Stimulated activated naive CD8-positive, alpha-beta T cell treated with anti-CD3 and anti-CD28 coated beads, Interleukin-15, amount 100 ng/mL, for 72 hours (primary cell): ENCODE measurements around the gene TESK2.

ENCODE experiments used
- ATAC-seq: fragments of 150-1000 bp; cut with Tn5 transposase; 2 replicates; pipeline ENCODE4 v1.10.0; 2021; ENCODE audit warnings: mild to moderate bottlenecking, moderate library complexity
- DNase-seq, 2 donors: peaks; one replicate each; pipeline ENCODE4 v3.0.0; 2021 to 2022
- H3K27ac Mint-ChIP-seq, 2 donors: one replicate each; pipeline ENCODE4 v1.8.0; 2022; ENCODE audit warnings: mild to moderate bottlenecking in 2 of 2, mixed read lengths in 2 of 2, moderate library complexity in 2 of 2
- H3K27me3 Mint-ChIP-seq: one replicate; pipeline ENCODE4 v1.8.0; 2022; ENCODE audit warnings: mixed read lengths
- H3K4me1 Mint-ChIP-seq: one replicate; pipeline ENCODE4 v1.8.0; 2022; ENCODE audit warnings: mild to moderate bottlenecking, mixed read lengths
- H3K4me3 Mint-ChIP-seq, 2 donors: one replicate each; pipeline ENCODE4 v1.8.0; 2022; ENCODE audit warnings: mild to moderate bottlenecking in 2 of 2, mixed read lengths in 2 of 2, moderate library complexity in 1 of 2
- H3K9me3 Mint-ChIP-seq, 2 donors: one replicate each; pipeline ENCODE4 v1.8.0; 2022; ENCODE audit warnings: mixed read lengths in 2 of 2

TESK2 gene

DNA sequence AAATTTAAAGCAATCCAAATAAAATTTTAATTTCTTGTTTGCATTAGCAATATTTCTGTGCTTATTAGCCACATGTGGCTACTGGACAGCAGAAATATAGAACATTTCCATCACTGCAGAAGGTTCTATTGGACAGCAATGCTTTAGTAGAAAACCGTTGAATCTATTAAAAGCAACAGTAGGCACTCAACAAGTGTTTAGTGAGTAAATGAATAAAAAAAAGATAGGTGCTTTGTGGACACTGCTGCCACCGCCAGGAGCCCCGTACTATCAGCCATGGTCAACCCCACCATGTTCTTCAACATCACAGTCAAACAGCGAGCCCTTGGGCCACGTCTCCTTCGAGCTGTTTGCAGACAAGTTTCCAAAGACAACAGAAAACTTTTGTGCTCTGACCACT lies 76.2 kb downstream of the TESK2 start:
- Mint-ChIP-seq H3K4me1 (peaks cover under 1% of the 10 kb centered on the region), H3K9me3 (no peaks in the 10 kb centered on the region), H3K27ac (no peak overlapping the region), H3K4me3 (no peak overlapping the region), H3K27me3 (no peaks in the 10 kb centered on the region)
- no peak for DNase-seq
- no peak for ATAC-seq

- H3K4me1 Mint-ChIP-seq = peaks cover 10% of the 10 kb centered on the region
- no peak for ATAC-seq
- no peak for DNase-seq
- H3K27ac Mint-ChIP-seq = no peak overlapping the region
- H3K9me3 Mint-ChIP-seq = no peaks in the 10 kb centered on the region
- H3K27me3 Mint-ChIP-seq = no peaks in the 10 kb centered on the region
- H3K4me3 Mint-ChIP-seq = no peak overlapping the region
Measured at GRCh38 chr1:45412899-45413298, 78.1 kb downstream of the TESK2 start.

- Mint-ChIP-seq H3K4me1 (peaks cover 10% of the 10 kb centered on the region), H3K27ac (no peak overlapping the region)
- no peak for DNase-seq
Measured at GRCh38 chr1:45411510-45411899, 79.5 kb downstream of the TESK2 start.

GRCh38 chr1:45410850-45411509 lies 80.0 kb downstream of the TESK2 start:
- no peak for ATAC-seq
- peaks cover 10% of the 10 kb centered on the region for H3K4me1 Mint-ChIP-seq
- H3K27me3 Mint-ChIP-seq = no peaks in the 10 kb centered on the region
- H3K27ac Mint-ChIP-seq = no peak overlapping the region
- no peak for DNase-seq
- no peaks in the 10 kb centered on the region for H3K9me3 Mint-ChIP-seq
- H3K4me3 Mint-ChIP-seq = no peak overlapping the region

More at GRCh38 chr1:45411510-45411899, 79.5 kb downstream of the TESK2 start:
- Mint-ChIP-seq H3K4me3 (no peak overlapping the region), H3K27me3 (no peaks in the 10 kb centered on the region), H3K9me3 (no peaks in the 10 kb centered on the region)
- no peak for ATAC-seq

GRCh38 chr1:45409276-45409675 lies 81.7 kb downstream of the TESK2 start:
- Mint-ChIP-seq H3K9me3 (no peaks in the 10 kb centered on the region), H3K4me1 (peaks cover 10% of the 10 kb centered on the region), H3K27ac (peak overlapping the region in 1 of 2 donors; percentile 38), H3K27me3 (no peaks in the 10 kb centered on the region), H3K4me3 (no peak overlapping the region)
- no peak for DNase-seq
- ATAC-seq = peak; percentile 80

DNA sequence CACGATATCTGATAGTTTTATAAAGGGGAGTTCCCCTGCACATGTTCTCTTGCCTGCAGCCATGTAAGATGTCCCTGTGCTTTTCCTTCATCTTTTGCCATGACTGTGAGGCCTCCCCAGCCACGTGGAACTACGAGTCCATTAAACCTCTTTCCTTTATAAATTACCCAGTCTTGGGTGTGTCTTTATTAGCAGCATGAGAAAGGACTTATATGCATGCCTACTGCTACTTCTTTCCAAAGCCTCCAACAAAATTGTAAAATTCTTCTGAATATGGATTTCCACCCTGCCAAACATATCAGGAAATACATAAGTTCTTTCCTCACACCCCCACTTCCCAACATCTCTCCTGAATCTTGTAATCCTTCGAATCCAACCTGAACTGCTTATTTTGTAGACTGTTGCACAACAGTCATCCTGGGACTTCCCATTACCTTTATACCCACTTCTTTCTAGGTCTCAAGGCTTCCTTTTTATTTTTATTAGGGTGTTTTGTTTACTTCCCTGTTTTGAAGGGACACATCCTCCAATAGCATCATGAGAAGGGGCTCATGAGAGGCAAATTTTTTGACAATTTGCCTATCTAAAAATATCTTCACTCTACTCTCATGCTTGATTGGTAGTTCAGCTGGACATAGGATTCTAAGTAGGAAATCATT lies 83.2 kb downstream of the TESK2 start:
- Mint-ChIP-seq H3K4me1 (peaks cover 10% of the 10 kb centered on the region), H3K9me3 (no peaks in the 10 kb centered on the region), H3K27ac (no peak overlapping the region), H3K27me3 (no peaks in the 10 kb centered on the region), H3K4me3 (no peak overlapping the region)
- DNase-seq (no peak), ATAC-seq (no peak)

GRCh38 chr1:45405636-45406035 lies 85.3 kb downstream of the TESK2 start:
- no peak for ATAC-seq
- H3K9me3 Mint-ChIP-seq = no peaks in the 10 kb centered on the region

DNA sequence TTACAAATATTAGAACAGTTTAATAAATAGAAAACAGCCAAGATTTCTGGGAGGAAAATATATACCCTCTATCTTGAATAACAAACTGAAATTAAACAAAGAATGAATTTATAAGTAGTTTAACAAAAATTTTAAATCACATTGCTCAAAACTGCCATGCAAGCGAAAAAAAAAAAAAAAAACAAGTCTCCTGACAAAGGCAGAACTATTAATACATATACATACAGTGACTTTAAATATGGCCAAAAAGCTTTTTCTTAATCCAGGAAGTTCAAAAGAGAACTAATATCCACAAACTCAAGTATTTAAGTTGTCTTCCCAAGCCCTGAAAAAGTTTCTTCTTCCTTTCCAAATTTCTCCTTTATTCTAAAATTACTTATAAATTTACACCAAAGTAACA lies 87.2 kb downstream of the TESK2 start:
- ATAC-seq (no peak), DNase-seq (no peak)
- H3K27me3 Mint-ChIP-seq = no peaks in the 10 kb centered on the region
- no peaks in the 10 kb centered on the region for H3K4me1 Mint-ChIP-seq
- H3K4me3 Mint-ChIP-seq = no peak overlapping the region
- H3K9me3 Mint-ChIP-seq = no peaks in the 10 kb centered on the region
- no peak overlapping the region for H3K27ac Mint-ChIP-seq

More at GRCh38 chr1:45405636-45406035, 85.3 kb downstream of the TESK2 start:
- no peak for DNase-seq
- Mint-ChIP-seq H3K27me3 (no peaks in the 10 kb centered on the region), H3K4me3 (no peak overlapping the region), H3K27ac (no peak overlapping the region), H3K4me1 (peaks cover 10% of the 10 kb centered on the region)

GRCh38 chr1:45403298-45403697 lies 87.7 kb downstream of the TESK2 start:
- no peak for ATAC-seq
- H3K4me3 Mint-ChIP-seq = no peak overlapping the region
- H3K9me3 Mint-ChIP-seq = no peaks in the 10 kb centered on the region
- H3K4me1 Mint-ChIP-seq = no peaks in the 10 kb centered on the region
- no peak overlapping the region for H3K27ac Mint-ChIP-seq
- H3K27me3 Mint-ChIP-seq = no peaks in the 10 kb centered on the region
- DNase-seq = no peak

DNA sequence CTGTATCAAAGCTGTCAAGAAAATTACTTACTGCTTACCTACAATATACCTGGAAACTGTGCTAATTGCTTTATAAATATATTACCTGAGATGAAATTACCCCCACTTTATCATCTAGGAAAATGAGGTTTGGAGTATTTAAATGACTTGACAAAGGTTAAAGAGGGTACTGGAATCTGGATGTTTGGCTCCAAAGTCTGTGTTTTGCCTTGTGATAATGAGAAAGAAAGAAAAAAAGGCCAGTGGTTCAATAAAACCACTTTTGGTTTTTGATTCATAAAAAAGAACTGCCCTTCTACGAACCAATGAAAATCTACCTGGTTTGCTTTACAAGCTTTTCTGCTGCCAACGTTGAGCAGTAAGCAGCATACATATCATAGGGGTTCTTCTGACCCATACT lies 89.4 kb downstream of the TESK2 start:
- Mint-ChIP-seq H3K9me3 (no peaks in the 10 kb centered on the region), H3K27me3 (no peaks in the 10 kb centered on the region), H3K27ac (no peak overlapping the region), H3K4me1 (no peaks in the 10 kb centered on the region), H3K4me3 (no peak overlapping the region)
- ATAC-seq (no peak), DNase-seq (no peak)

- Mint-ChIP-seq H3K27ac (no peak overlapping the region), H3K27me3 (no peaks in the 10 kb centered on the region), H3K4me1 (no peaks in the 10 kb centered on the region)
Measured at GRCh38 chr1:45400049-45400448, 90.9 kb downstream of the TESK2 start.

GRCh38 chr1:45397285-45397684 lies 93.7 kb downstream of the TESK2 start:
- DNase-seq (no peak), ATAC-seq (no peak)
- no peak overlapping the region for H3K27ac Mint-ChIP-seq
- no peaks in the 10 kb centered on the region for H3K27me3 Mint-ChIP-seq
- peaks cover 15% of the 10 kb centered on the region for H3K4me1 Mint-ChIP-seq
- H3K9me3 Mint-ChIP-seq = no peaks in the 10 kb centered on the region
- no peak overlapping the region for H3K4me3 Mint-ChIP-seq

More at GRCh38 chr1:45400049-45400448, 90.9 kb downstream of the TESK2 start:
- Mint-ChIP-seq H3K4me3 (no peak overlapping the region), H3K9me3 (no peaks in the 10 kb centered on the region)
- DNase-seq (no peak), ATAC-seq (no peak)

DNA sequence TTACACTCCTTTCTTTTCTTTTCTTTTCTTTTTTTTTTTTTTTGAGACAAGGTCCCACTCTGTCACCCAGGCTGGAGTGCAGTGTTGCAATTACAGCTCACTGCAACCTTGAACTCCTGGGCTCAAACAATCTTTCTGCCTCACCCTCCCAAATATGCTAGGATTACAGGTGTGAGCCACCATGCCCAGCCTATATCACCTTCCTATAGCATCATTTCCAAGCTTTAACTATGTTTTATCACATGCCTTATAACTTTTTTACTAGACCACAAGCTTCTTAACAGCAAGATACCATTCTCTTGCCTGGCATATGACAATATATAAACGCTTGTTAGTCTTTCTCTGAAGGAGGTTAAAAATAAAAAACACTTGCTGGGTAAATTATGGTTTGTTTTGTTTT lies 95.4 kb downstream of the TESK2 start:
- H3K4me1 Mint-ChIP-seq = peaks cover 15% of the 10 kb centered on the region
- ATAC-seq = no peak
- H3K9me3 Mint-ChIP-seq = no peaks in the 10 kb centered on the region
- no peak overlapping the region for H3K27ac Mint-ChIP-seq
- no peak for DNase-seq
- no peak overlapping the region for H3K4me3 Mint-ChIP-seq
- H3K27me3 Mint-ChIP-seq = no peaks in the 10 kb centered on the region

DNA sequence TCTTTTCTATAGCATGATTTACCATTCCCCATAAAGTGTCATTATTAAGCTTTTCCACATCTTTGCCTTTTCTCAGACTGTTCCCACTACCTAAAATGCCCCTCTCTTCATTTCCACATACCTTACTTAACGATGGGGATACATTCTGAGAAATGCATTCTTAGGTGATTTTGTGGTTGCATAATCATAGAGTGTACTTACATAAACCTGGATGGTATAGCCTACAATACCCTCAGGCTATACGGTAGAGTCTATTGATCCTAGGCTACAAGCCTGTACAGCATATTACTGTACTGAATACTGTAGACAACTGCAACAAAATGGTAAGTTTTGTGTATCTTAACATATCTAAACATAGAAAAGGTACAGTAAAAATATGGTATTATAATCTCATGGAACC lies 95.9 kb downstream of the TESK2 start:
- peaks cover 15% of the 10 kb centered on the region for H3K4me1 Mint-ChIP-seq
- no peaks in the 10 kb centered on the region for H3K9me3 Mint-ChIP-seq
- no peak overlapping the region for H3K4me3 Mint-ChIP-seq
- ATAC-seq = no peak
- no peak overlapping the region for H3K27ac Mint-ChIP-seq
- no peaks in the 10 kb centered on the region for H3K27me3 Mint-ChIP-seq
- no peak for DNase-seq

DNA sequence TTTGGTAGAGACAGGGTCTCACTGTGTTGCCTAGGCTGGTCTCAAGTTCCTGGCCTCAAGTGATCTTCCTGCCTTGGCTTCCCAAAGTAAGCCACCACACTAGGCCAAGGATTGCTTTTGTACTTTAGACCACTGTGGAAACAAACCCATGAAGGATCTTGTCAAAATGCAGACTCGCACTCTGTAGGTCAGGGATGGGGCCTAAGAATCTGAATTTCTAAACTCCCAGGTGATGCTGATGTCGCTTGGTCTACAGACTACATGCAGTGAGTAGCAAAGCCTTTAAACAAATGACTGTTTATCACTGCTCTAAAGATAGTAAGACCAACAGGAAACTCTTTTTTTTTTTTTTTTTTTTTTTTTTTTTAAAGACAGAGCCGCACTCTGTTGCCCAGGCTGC lies 96.6 kb downstream of the TESK2 start:
- Mint-ChIP-seq H3K9me3 (no peaks in the 10 kb centered on the region), H3K27me3 (no peaks in the 10 kb centered on the region), H3K4me3 (no peak overlapping the region), H3K4me1 (peaks cover 15% of the 10 kb centered on the region), H3K27ac (peak overlapping the region in 1 of 2 donors; percentile 34)
- no peak for ATAC-seq
- DNase-seq = no peak

DNA sequence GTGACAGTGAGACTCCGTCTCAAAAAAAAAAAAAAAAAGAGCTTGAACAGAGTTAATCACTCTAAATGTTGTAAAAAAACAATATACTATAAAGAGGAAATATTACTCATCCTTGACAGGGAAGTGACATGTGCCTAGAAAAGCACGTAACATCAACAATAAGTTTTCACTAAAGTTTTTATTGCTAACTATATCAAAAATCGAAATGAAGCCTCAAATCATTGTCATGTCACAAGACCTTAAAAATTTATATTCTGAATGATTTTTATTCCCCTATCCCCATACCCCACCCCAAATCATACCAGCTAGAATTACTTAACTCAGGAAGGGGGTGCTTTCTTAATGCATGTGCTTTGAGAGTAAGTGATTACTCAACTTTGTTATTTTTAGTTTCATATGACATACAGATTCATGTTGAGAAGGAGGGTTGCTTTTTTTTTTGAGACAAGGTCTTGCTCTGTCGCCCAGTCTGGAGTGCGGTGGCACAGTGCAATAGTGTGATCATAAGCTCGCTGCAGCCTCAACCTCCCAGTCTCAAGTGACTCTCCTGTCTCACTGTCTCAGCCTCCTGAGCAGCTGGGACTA lies 97.2 kb downstream of the TESK2 start:
- ATAC-seq (peak; percentile 48), DNase-seq (no peak)
- peak overlapping the region in 1 of 2 donors; percentile 34 for H3K27ac Mint-ChIP-seq
- peaks cover 15% of the 10 kb centered on the region for H3K4me1 Mint-ChIP-seq
- no peaks in the 10 kb centered on the region for H3K27me3 Mint-ChIP-seq
- H3K9me3 Mint-ChIP-seq = no peaks in the 10 kb centered on the region
- no peak overlapping the region for H3K4me3 Mint-ChIP-seq
